NCI-H2196 (cell line): ENCODE data around the gene ASB11.

Experiments
- DNase-seq: peaks from one replicate; lab custom pipeline; 2025; ENCODE audit not compliant: unreplicated experiment; lab: John Stamatoyannopoulos, UW

The ASB11 gene

GRCh38 chrX:15235001-15235400 lies 80.4 kb downstream of the ASB11 start:
- no peak for DNase-seq

- DNase-seq, result no peak
Measured at GRCh38 chrX:15233416-15234015, 81.9 kb downstream of the ASB11 start.
